ENCODE data around the gene XPO4.

XPO4 gene

GRCh38 chr13:20847296-20847695, 55.2 kb downstream of the XPO4 start:
- peaks cover 25% of the 10 kb centered on the region for H3K36me3 ChIP-seq (ENCODE audit: low read depth)
- no peaks in the 10 kb centered on the region for H3K27me3 ChIP-seq (ENCODE audit: insufficient read depth, poor library complexity, severe bottlenecking)
- ATAC-seq (ENCODE audit: low read depth) (no peak), DNase-seq (ENCODE audit: low spot score) (no peak)
- no peak overlapping the region for H3K4me3 ChIP-seq (ENCODE audit: severe bottlenecking)
- no peaks in the 10 kb centered on the region for H3K9me3 ChIP-seq (ENCODE audit: severe bottlenecking)
- TF ChIP-seq CTCF (IDR thresholded peaks at IDR 0.05; ENCODE audit: poor library complexity, severe bottlenecking), result no peak
- no peak overlapping the region for H3K27ac ChIP-seq (ENCODE audit: poor library complexity, severe bottlenecking)
- no peaks in the 10 kb centered on the region for H3K4me1 ChIP-seq (ENCODE audit: insufficient read depth, poor library complexity, severe bottlenecking)

- ATAC-seq (ENCODE audit: low read depth) (no peak), DNase-seq (ENCODE audit: low spot score) (no peak)
- TF ChIP-seq CTCF (IDR thresholded peaks at IDR 0.05; ENCODE audit: poor library complexity, severe bottlenecking), result no peak
- no peaks in the 10 kb centered on the region for H3K27me3 ChIP-seq (ENCODE audit: insufficient read depth, poor library complexity, severe bottlenecking)
- H3K4me3 ChIP-seq (ENCODE audit: severe bottlenecking), result no peak overlapping the region
- H3K9me3 ChIP-seq (ENCODE audit: severe bottlenecking), result no peaks in the 10 kb centered on the region
- H3K36me3 ChIP-seq (ENCODE audit: low read depth), result peaks cover 58% of the 10 kb centered on the region
- no peaks in the 10 kb centered on the region for H3K4me1 ChIP-seq (ENCODE audit: insufficient read depth, poor library complexity, severe bottlenecking)
- no peak overlapping the region for H3K27ac ChIP-seq (ENCODE audit: poor library complexity, severe bottlenecking)
Measured at GRCh38 chr13:20843166-20843565, 59.4 kb downstream of the XPO4 start.

- ATAC-seq (ENCODE audit: low read depth) (no peak), DNase-seq (ENCODE audit: low spot score) (no peak)
- peaks cover 68% of the 10 kb centered on the region for H3K36me3 ChIP-seq (ENCODE audit: low read depth)
- H3K27ac ChIP-seq (ENCODE audit: poor library complexity, severe bottlenecking), result no peak overlapping the region
- no peaks in the 10 kb centered on the region for H3K9me3 ChIP-seq (ENCODE audit: severe bottlenecking)
- no peaks in the 10 kb centered on the region for H3K4me1 ChIP-seq (ENCODE audit: insufficient read depth, poor library complexity, severe bottlenecking)
- no peak for TF ChIP-seq CTCF (IDR thresholded peaks at IDR 0.05; ENCODE audit: poor library complexity, severe bottlenecking)
- no peaks in the 10 kb centered on the region for H3K27me3 ChIP-seq (ENCODE audit: insufficient read depth, poor library complexity, severe bottlenecking)
- no peak overlapping the region for H3K4me3 ChIP-seq (ENCODE audit: severe bottlenecking)
Measured at GRCh38 chr13:20840568-20840967, 62.0 kb downstream of the XPO4 start.

- Histone ChIP-seq H3K27ac (ENCODE audit: poor library complexity, severe bottlenecking) (no peak overlapping the region), H3K4me1 (ENCODE audit: insufficient read depth, poor library complexity, severe bottlenecking) (no peaks in the 10 kb centered on the region), H3K36me3 (ENCODE audit: low read depth) (peaks cover 26% of the 10 kb centered on the region; the same call in 1 of the 2 replicates), H3K4me3 (ENCODE audit: severe bottlenecking) (no peak overlapping the region), H3K9me3 (ENCODE audit: severe bottlenecking) (no peaks in the 10 kb centered on the region), H3K27me3 (ENCODE audit: insufficient read depth, poor library complexity, severe bottlenecking) (no peaks in the 10 kb centered on the region)
- TF ChIP-seq CTCF (IDR thresholded peaks at IDR 0.05; ENCODE audit: poor library complexity, severe bottlenecking), result no peak
- DNase-seq (ENCODE audit: low spot score) (no peak), ATAC-seq (ENCODE audit: low read depth) (no peak)
Measured at GRCh38 chr13:20833900-20834679, 68.5 kb downstream of the XPO4 start.

- H3K4me1 ChIP-seq (ENCODE audit: insufficient read depth, poor library complexity, severe bottlenecking), result no peaks in the 10 kb centered on the region
Measured at GRCh38 chr13:20832861-20833260, 69.7 kb downstream of the XPO4 start.

More at GRCh38 chr13:20832861-20833260, 69.7 kb downstream of the XPO4 start:
- Histone ChIP-seq H3K27me3 (ENCODE audit: insufficient read depth, poor library complexity, severe bottlenecking) (no peaks in the 10 kb centered on the region), H3K9me3 (ENCODE audit: severe bottlenecking) (no peaks in the 10 kb centered on the region), H3K27ac (ENCODE audit: poor library complexity, severe bottlenecking) (no peak overlapping the region), H3K4me3 (ENCODE audit: severe bottlenecking) (no peak overlapping the region), H3K36me3 (ENCODE audit: low read depth) (peaks cover 19% of the 10 kb centered on the region)
- DNase-seq (ENCODE audit: low spot score), result no peak
- no peak for ATAC-seq (ENCODE audit: low read depth)
- no peak for TF ChIP-seq CTCF (IDR thresholded peaks at IDR 0.05; ENCODE audit: poor library complexity, severe bottlenecking)
